DND-41 (cell line): ENCODE results near the gene TRAP1.
A peak's percentile ranks its signal among the peaks of the same experiment; 100 is the strongest.

Source experiments
- ATAC-seq: fragments of 200-7000 bp; cut with Tn5 transposase; 3 replicates; pipeline ENCODE4 v1.9.1; 2021; ENCODE audit warnings: low read depth; ENCODE audit not compliant: insufficient read depth
- DNase-seq: peaks from one replicate; pipeline ENCODE4 v3.0.0-alpha.2; 2020
- H2AFZ ChIP-seq: 2 replicates; pipeline ENCODE4 v1.6.0; 2012; ENCODE audit warnings: low read depth, low read length
- H3K27ac ChIP-seq: 2 replicates; pipeline ENCODE4 v1.5.1; 2012; ENCODE audit warnings: low read length, inconsistent platforms
- H3K27me3 ChIP-seq: fragments of 200-600 bp; sonication (generic); 2 replicates; pipeline ENCODE4 v1.6.0; 2012; ENCODE audit warnings: low read length, mild to moderate bottlenecking, inconsistent platforms; ENCODE audit not compliant: insufficient read depth, poor library complexity
- H3K36me3 ChIP-seq: 2 replicates; pipeline ENCODE4 v1.5.1; 2012; ENCODE audit warnings: low read length, inconsistent platforms; ENCODE audit not compliant: insufficient read depth
- H3K4me1 ChIP-seq: 2 replicates; pipeline ENCODE4 v1.5.1; 2012; ENCODE audit warnings: mild to moderate bottlenecking, low read length; ENCODE audit not compliant: insufficient read depth
- H3K4me2 ChIP-seq: 2 replicates; pipeline ENCODE4 v1.6.0; 2012; ENCODE audit warnings: mild to moderate bottlenecking, moderate library complexity, low read length, inconsistent platforms; ENCODE audit not compliant: insufficient read depth
- H3K4me3 ChIP-seq, 2 experiments: fragments of 200-600 bp in 1 of 2; shearing (Covaris generic) in 1 of 2; 2 replicates each; pipeline ENCODE4 v1.5.1; 2012 to 2016; ENCODE audit warnings: inconsistent platforms in 2 of 2, low read length in 2 of 2, mild to moderate bottlenecking in 2 of 2, low read depth in 1 of 2, moderate library complexity in 1 of 2
- H3K79me2 ChIP-seq: 2 replicates; pipeline ENCODE4 v1.6.0; 2012; ENCODE audit warnings: low read length, inconsistent platforms; ENCODE audit not compliant: insufficient read depth
- H3K9ac ChIP-seq: 2 replicates; pipeline ENCODE4 v1.6.0; 2012; ENCODE audit warnings: low read depth, mild to moderate bottlenecking, inconsistent platforms, low read length, moderate library complexity
- H3K9me3 ChIP-seq: 2 replicates; pipeline ENCODE4 v1.5.1; 2012; ENCODE audit warnings: low read length, moderate library complexity, mild to moderate bottlenecking, inconsistent platforms; ENCODE audit not compliant: insufficient read depth, severe bottlenecking
- H4K20me1 ChIP-seq: 2 replicates; pipeline ENCODE4 v1.6.0; 2012; ENCODE audit warnings: low read length; ENCODE audit not compliant: insufficient read depth
- CTCF ChIP-seq: IDR thresholded peaks from 2 replicates; pipeline ENCODE4 v1.5.1; 2012; ENCODE audit warnings: borderline replicate concordance, low read length, moderate library complexity, mild to moderate bottlenecking; ENCODE audit not compliant: poor library complexity, severe bottlenecking; ENCODE audit errors: extremely low read depth
- EZH2 ChIP-seq: IDR thresholded peaks from 3 replicates; pipeline ENCODE4 v1.6.1; 2012; ENCODE audit warnings: borderline replicate concordance, low read depth, mild to moderate bottlenecking, moderate library complexity, low read length, inconsistent platforms; ENCODE audit not compliant: severe bottlenecking

The TRAP1 gene

GRCh38 chr16:3701531-3701930, 15.8 kb downstream of the TRAP1 start:
- Histone ChIP-seq H3K27ac (no peak overlapping the region), H3K27me3 (peaks cover 12% of the 10 kb centered on the region), H3K4me1 (peaks cover 20% of the 10 kb centered on the region), H4K20me1 (peaks cover 90% of the 10 kb centered on the region), H3K4me3 (no peak overlapping the region), H2AFZ (no peak overlapping the region), H3K4me2 (no peak overlapping the region), H3K9ac (no peak overlapping the region), H3K9me3 (no peaks in the 10 kb centered on the region), H3K79me2 (peaks cover 2% of the 10 kb centered on the region; the same call in 1 of the 2 replicates), H3K36me3 (0 out of 2 replicates have a peak, but pooled peaks cover 2% of the 10 kb centered on the region)
- ATAC-seq: no peak
- no peak for DNase-seq
- TF ChIP-seq CTCF: no peak
- TF ChIP-seq EZH2: no peak

DNA sequence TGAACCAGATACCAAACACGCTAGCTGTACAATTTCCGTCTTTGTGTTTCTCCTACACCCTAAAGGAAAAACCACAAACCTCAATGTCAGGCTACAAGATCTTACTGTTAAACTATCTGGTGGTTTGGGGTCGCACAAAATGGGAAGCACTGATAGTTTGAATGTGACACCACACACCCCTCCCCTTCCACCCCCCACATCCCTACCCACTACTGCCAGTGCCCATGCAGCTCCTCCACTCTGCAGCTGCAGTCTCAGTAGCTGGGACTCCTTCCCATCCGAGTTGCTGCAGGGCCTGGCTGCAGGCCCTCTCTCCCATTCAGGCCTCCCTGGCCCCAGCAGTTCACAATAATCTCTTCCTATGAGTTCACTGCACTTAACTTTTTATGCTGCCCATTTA, 18.4 kb downstream of the TRAP1 start:
- Histone ChIP-seq H3K4me3 (no peak overlapping the region), H3K4me2 (no peak overlapping the region), H3K9ac (no peak overlapping the region), H3K27ac (no peak overlapping the region), H3K36me3 (peaks cover 2% of the 10 kb centered on the region; the same call in 1 of the 2 replicates), H4K20me1 (peaks cover 96% of the 10 kb centered on the region), H3K4me1 (peaks cover 20% of the 10 kb centered on the region), H2AFZ (no peak overlapping the region), H3K27me3 (peaks cover 18% of the 10 kb centered on the region), H3K9me3 (no peaks in the 10 kb centered on the region), H3K79me2 (peaks cover 2% of the 10 kb centered on the region; the same call in 1 of the 2 replicates)
- TF ChIP-seq EZH2 (no peak), CTCF (no peak)
- ATAC-seq: peak; percentile 99
- peak; percentile 90 for DNase-seq

DNA sequence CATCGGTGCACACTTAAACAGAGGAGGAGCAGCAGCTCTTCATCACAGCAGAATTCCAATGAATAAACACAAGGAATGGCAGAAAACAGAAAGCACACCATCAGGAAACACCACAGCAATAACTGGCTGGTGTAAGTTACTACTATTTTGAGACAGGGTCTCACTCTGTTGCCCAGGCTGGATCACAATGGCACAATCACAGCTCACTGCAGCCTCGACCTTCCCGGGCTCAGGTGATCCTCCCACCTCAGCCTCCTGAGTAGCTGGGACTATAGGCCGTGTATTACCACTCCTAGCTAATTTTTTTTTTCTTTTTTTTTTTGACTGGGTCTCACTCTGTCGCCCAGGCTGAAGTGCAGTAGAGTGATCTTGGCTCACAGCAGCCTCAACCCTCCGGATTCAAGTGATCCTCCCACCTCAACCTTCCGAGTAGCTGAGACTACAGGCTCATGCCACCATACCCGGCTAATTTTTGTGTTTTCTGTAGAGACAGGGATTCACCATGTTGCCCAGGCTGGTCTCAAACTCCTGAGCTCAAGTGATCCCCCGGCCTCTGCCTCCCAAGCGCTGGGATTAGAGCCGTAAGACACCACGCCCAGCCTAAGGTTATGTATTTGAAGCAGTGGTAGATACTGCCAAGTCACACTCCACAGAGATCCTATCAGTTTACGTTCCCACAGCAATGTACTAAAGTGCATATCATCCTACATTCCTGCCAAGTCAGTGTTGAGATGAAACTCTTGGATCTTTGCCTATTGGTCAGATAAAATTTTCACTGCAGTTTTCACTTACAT, 20.7 kb downstream of the TRAP1 start:
- Histone ChIP-seq H3K36me3 (no peaks in the 10 kb centered on the region; the same call in 1 of the 2 replicates), H3K27me3 (peaks cover 11% of the 10 kb centered on the region), H3K27ac (no peak overlapping the region), H4K20me1 (peaks cover 87% of the 10 kb centered on the region), H3K9ac (no peak overlapping the region), H2AFZ (no peak overlapping the region), H3K79me2 (no peaks in the 10 kb centered on the region), H3K9me3 (no peaks in the 10 kb centered on the region), H3K4me1 (peaks cover 20% of the 10 kb centered on the region), H3K4me2 (no peak overlapping the region), H3K4me3 (no peak overlapping the region)
- TF ChIP-seq EZH2 (no peak), CTCF (no peak)
- no peak for ATAC-seq
- DNase-seq: no peak
